ENCODE data around the gene ST3GAL4. TPM values are rescaled to one million over a fixed set of nuclear protein-coding genes. Genes with fewer than 3 reads are reported as not detected.

Gene ST3GAL4
- total RNA-seq, 1 donor from 2014 or later, result 26.2 TPM

DNA sequence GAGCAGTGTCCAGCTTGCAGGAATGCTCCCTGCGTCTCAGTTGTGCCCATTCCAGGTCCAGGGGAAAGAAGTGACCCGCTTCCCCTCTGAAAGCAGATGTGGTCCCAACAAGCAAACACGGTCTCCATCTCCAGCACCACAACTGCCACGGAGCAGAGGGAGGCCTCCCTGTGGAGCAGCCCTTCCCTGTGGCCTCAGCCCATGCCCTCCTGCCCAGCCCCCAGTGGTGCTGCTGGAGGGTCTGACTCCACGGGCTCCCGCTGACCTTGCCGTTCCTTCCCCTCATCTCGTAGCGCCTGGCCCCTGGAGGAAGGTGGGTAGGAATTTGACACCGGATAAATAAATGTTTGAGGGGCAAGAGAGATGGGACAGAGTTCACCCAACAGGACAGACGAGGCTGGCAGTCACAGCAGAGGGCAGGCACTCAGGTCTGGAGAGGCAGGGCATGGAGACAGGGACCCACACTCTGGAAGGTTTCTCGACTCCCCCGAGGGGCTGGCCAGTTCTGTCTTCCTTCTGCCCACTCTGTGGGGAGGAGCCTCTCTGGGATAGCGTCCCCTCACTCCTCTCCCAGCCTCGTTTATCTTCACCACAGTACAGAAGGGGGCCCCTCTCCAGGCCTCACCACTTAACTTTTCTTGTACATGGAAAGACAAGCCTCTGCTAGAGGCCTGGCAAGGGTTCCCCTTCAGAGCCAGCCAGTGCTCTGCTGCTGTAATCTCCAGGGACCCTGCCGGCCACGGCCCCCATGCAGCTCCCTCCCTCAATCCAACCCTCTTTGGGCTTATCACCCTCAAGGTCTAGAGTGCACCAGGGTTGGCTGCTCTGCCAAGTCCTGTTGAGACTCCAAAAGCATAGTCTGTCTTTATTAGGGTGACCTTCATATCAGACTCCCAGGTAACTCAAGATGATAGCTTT, 7.5 kb upstream of the ST3GAL4 start:
- Histone ChIP-seq H3K27ac (no peak overlapping the region), H3K4me3 (no peak overlapping the region), H3K4me1 (peaks cover 60% of the 10 kb centered on the region), H3K9me3 (no peaks in the 10 kb centered on the region), H3K36me3 (peaks cover 32% of the 10 kb centered on the region), H3K27me3 (ENCODE audit: low read depth) (no peaks in the 10 kb centered on the region)
- TF ChIP-seq, protein P1, sequence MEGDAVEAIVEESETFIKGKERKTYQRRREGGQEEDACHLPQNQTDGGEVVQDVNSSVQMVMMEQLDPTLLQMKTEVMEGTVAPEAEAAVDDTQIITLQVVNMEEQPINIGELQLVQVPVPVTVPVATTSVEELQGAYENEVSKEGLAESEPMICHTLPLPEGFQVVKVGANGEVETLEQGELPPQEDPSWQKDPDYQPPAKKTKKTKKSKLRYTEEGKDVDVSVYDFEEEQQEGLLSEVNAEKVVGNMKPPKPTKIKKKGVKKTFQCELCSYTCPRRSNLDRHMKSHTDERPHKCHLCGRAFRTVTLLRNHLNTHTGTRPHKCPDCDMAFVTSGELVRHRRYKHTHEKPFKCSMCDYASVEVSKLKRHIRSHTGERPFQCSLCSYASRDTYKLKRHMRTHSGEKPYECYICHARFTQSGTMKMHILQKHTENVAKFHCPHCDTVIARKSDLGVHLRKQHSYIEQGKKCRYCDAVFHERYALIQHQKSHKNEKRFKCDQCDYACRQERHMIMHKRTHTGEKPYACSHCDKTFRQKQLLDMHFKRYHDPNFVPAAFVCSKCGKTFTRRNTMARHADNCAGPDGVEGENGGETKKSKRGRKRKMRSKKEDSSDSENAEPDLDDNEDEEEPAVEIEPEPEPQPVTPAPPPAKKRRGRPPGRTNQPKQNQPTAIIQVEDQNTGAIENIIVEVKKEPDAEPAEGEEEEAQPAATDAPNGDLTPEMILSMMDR (IDR thresholded peaks at IDR 0.05), result no peak
- intact Hi-C loops (cut with DNase I), result no loop called here
- DNase-seq (no peak), ATAC-seq (no peak)

DNA sequence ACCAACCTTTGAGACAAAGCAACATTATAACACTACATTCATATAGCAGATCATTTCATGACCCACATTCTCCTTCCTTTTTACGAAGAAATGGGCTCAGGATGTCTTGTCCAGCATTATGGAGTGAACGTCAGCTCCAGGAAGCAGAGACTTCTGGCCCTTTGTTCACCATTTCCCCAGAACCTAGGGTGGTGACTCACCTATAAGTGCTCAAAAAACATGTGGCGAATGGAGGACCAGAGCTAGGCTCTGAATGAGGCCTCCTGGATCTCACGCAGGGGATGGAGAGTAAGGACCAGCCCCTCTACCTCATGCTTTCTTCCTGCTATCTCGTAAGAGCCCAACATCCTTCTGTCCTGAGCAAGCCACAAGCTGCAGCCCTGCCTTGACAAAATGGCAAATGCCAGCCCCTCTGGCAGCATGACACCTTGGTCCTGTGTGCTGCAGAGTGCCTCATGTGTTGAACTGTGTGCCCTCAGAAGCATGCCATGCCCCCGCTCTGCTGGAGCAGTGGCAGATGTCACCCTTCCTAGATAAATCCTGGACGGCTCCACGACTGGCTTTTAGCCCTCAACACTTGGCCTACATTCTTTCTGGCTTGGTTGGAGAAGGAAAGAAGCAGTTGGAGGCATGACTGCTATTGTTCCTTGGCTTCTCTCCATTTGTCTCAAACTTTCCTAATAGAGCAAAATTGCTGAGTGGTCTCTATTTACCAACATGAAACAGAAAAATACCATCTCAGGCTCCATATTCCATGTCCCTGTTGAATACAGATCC, 6.5 kb upstream of the ST3GAL4 start:
- Histone ChIP-seq H3K9me3 (no peaks in the 10 kb centered on the region), H3K36me3 (peaks cover 22% of the 10 kb centered on the region), H3K4me3 (no peak overlapping the region), H3K4me1 (peaks cover 70% of the 10 kb centered on the region), H3K27me3 (ENCODE audit: low read depth) (no peaks in the 10 kb centered on the region), H3K27ac (no peak overlapping the region)
- no peak for ATAC-seq
- TF ChIP-seq, protein P1 (IDR thresholded peaks at IDR 0.05), result no peak
- intact Hi-C loops (cut with DNase I), result no loop called here
- no peak for DNase-seq

DNA sequence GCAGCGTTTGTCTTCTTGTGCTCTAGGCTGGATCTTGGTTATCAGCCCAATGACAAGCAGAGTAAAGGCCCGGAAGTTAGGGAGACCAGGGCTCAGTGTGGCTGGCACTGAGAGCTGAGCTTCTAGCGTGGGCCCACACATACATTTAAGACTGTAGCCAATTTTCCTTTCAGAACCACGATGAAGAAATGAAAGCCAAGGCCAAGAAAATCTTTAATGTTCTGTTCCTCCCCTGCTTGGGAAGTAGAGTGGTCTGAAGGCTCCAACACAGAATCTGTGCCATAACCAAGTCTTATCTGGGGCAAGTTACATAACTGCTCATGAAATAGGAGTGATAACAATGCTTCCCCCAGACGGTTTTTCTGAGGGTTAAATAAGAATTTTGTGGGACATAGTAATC, 4.7 kb upstream of the ST3GAL4 start:
- Histone ChIP-seq H3K9me3 (no peaks in the 10 kb centered on the region), H3K4me3 (no peak overlapping the region), H3K27me3 (ENCODE audit: low read depth) (no peaks in the 10 kb centered on the region), H3K27ac (peak overlapping the region; percentile 53), H3K4me1 (peaks cover 73% of the 10 kb centered on the region), H3K36me3 (peaks cover 7% of the 10 kb centered on the region)
- DNase-seq, result no peak
- intact Hi-C loops (cut with DNase I), result no loop called here
- TF ChIP-seq, protein P1 (IDR thresholded peaks at IDR 0.05), result no peak
- ATAC-seq, result no peak

DNA sequence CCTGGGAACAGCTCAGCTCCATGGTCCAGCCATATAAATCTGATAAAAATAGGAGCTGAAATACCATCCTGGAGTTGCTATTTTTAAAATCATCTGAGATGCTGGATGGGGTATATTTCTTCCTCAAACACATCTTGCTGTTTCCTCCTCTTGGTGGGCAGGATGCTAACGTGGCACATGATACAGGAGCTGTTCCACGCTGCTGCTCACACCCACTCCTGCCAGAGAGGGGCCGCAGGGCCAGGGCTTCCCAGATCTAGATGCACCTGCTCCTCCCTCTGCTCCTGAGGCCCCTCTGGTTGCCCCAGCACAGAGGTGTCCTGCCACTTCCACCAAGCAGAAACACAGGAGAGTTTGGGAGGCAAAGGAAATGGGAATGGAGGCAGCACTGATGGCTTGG, 3.3 kb upstream of the ST3GAL4 start:
- no peak for ATAC-seq
- Histone ChIP-seq H3K9me3 (no peaks in the 10 kb centered on the region), H3K4me3 (no peak overlapping the region), H3K27me3 (ENCODE audit: low read depth) (no peaks in the 10 kb centered on the region), H3K4me1 (peaks cover 73% of the 10 kb centered on the region), H3K27ac (peak overlapping the region; percentile 31), H3K36me3 (no peaks in the 10 kb centered on the region)
- TF ChIP-seq, protein P1 (IDR thresholded peaks at IDR 0.05), result no peak
- intact Hi-C loops (cut with DNase I), result no loop called here
- DNase-seq, result no peak

DNA sequence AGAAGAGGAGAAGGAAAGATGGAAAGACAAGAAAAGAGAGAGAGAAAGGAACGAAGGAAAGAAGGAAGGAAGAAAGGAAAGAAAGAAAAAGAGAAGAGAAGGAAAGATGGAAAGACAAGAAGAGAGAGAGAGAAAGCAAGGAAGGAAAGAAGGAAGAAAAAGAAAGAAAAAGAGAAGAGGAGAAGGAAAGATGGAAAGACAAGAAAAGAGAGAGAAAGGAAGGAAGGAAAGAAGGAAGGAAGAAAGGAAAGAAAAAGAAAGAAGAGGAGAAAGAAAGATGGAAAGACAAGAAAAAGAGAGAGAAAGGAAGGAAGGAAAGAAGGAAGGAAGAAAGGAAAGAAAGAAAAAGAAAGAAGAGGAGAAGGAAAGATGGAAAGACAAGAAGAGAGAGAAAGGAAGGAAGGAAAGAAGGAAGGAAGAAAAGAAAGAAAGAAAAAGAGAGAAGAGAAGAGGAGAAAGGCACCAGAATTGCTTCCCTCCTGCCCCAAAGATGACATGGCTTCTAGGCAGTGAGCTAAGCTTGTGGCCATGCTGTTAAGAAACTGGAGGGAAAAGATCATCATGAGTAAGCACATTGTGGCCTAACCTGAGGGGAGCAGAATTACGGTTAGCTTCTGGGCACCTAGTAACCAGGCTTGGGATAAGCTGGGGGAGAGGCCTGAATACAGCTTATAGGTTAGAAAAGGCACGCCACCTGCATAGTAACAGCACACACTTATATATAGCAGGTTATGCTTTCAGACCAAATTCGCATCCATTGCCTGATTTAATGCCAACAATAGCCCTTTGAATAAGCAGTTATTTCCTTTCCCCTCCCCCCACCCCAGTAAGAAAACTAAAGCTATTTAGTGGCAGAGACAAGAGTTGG, 2.3 kb upstream of the ST3GAL4 start:
- Histone ChIP-seq H3K9me3 (no peaks in the 10 kb centered on the region), H3K27ac (no peak overlapping the region), H3K36me3 (no peaks in the 10 kb centered on the region), H3K4me3 (no peak overlapping the region), H3K4me1 (peaks cover 73% of the 10 kb centered on the region), H3K27me3 (ENCODE audit: low read depth) (no peaks in the 10 kb centered on the region)
- TF ChIP-seq, protein P1 (IDR thresholded peaks at IDR 0.05), result no peak
- intact Hi-C loops (cut with DNase I), result no loop called here
- DNase-seq (no peak), ATAC-seq (no peak)
